ENCODE data around the gene YAP1.

YAP1 gene

GRCh38 chr11:102241026-102241425 is 130.8 kb downstream of the YAP1 start:
- H3K4me3 ChIP-seq (ENCODE audit: low read depth, low read length), result no peak overlapping the region
- TF ChIP-seq CTCF (IDR thresholded peaks at IDR 0.05; ENCODE audit: control insufficient read depth, extremely low read depth, insufficient read depth), result no peak
- DNase-seq (ENCODE audit: low read depth), result no peak

- H3K4me3 ChIP-seq (ENCODE audit: low read depth, low read length), result no peak overlapping the region
- TF ChIP-seq CTCF (IDR thresholded peaks at IDR 0.05; ENCODE audit: control insufficient read depth, extremely low read depth, insufficient read depth), result no peak
- no peak for DNase-seq (ENCODE audit: low read depth)
Observed at GRCh38 chr11:102243399-102243884, 133.2 kb downstream of the YAP1 start.

GRCh38 chr11:102244681-102245409 is 134.6 kb downstream of the YAP1 start:
- no peak for DNase-seq (ENCODE audit: low read depth)
- no peak overlapping the region for H3K4me3 ChIP-seq (ENCODE audit: low read depth, low read length)
- TF ChIP-seq CTCF (IDR thresholded peaks at IDR 0.05; ENCODE audit: control insufficient read depth, extremely low read depth, insufficient read depth), result no peak

- no peak for DNase-seq (ENCODE audit: low read depth)
- no peak overlapping the region for H3K4me3 ChIP-seq (ENCODE audit: low read depth, low read length)
Observed at GRCh38 chr11:102251423-102251822, 141.2 kb downstream of the YAP1 start.

GRCh38 chr11:102252339-102252891 is 142.2 kb downstream of the YAP1 start:
- no peak for DNase-seq (ENCODE audit: low read depth)
- TF ChIP-seq CTCF (IDR thresholded peaks at IDR 0.05; ENCODE audit: control insufficient read depth, extremely low read depth, insufficient read depth), result no peak
- H3K4me3 ChIP-seq (ENCODE audit: low read depth, low read length), result no peak overlapping the region

More at GRCh38 chr11:102251423-102251822, 141.2 kb downstream of the YAP1 start:
- no peak for TF ChIP-seq CTCF (IDR thresholded peaks at IDR 0.05; ENCODE audit: control insufficient read depth, extremely low read depth, insufficient read depth)

- DNase-seq (ENCODE audit: low read depth), result no peak
- H3K4me3 ChIP-seq (ENCODE audit: low read depth, low read length), result no peak overlapping the region
Observed at GRCh38 chr11:102253020-102253715, 142.9 kb downstream of the YAP1 start.

More at GRCh38 chr11:102253020-102253715, 142.9 kb downstream of the YAP1 start:
- TF ChIP-seq CTCF (IDR thresholded peaks at IDR 0.05; ENCODE audit: control insufficient read depth, extremely low read depth, insufficient read depth), result no peak

Data from LNCaP clone FGC (cell line).